Stimulated activated naive CD8-positive, alpha-beta T cell treated with anti-CD3 and anti-CD28 coated beads, Interleukin-15, amount 100 ng/mL, for 72 hours (primary cell): ENCODE measurements around the gene TRIM46.
"Not testable (repeated sequence)": the region's sequence is repeated elsewhere in the genome, so short reads cannot be mapped to it uniquely, and the experiment has no call there.

Source experiments
- ATAC-seq: fragments of 150-1000 bp; cut with Tn5 transposase; 2 replicates; pipeline ENCODE4 v1.10.0; 2021; ENCODE audit warnings: mild to moderate bottlenecking, moderate library complexity
- DNase-seq, 2 donors: peaks; one replicate each; pipeline ENCODE4 v3.0.0; 2021 to 2022
- H3K27ac Mint-ChIP-seq, 2 donors: one replicate each; pipeline ENCODE4 v1.8.0; 2022; ENCODE audit warnings: mild to moderate bottlenecking in 2 of 2, mixed read lengths in 2 of 2, moderate library complexity in 2 of 2
- H3K27me3 Mint-ChIP-seq: one replicate; pipeline ENCODE4 v1.8.0; 2022; ENCODE audit warnings: mixed read lengths
- H3K4me1 Mint-ChIP-seq: one replicate; pipeline ENCODE4 v1.8.0; 2022; ENCODE audit warnings: mild to moderate bottlenecking, mixed read lengths
- H3K4me3 Mint-ChIP-seq, 2 donors: one replicate each; pipeline ENCODE4 v1.8.0; 2022; ENCODE audit warnings: mild to moderate bottlenecking in 2 of 2, mixed read lengths in 2 of 2, moderate library complexity in 1 of 2
- H3K9me3 Mint-ChIP-seq, 2 donors: one replicate each; pipeline ENCODE4 v1.8.0; 2022; ENCODE audit warnings: mixed read lengths in 2 of 2

TRIM46 gene

GRCh38 chr1:155198547-155198906 lies 24.9 kb downstream of the TRIM46 start:
- Mint-ChIP-seq H3K4me1 (peaks cover 31% of the 10 kb centered on the region), H3K27ac (no peak overlapping the region), H3K27me3 (no peaks in the 10 kb centered on the region), H3K4me3 (no peak overlapping the region), H3K9me3 (no peaks in the 10 kb centered on the region)
- DNase-seq (no peak), ATAC-seq (no peak)

DNA sequence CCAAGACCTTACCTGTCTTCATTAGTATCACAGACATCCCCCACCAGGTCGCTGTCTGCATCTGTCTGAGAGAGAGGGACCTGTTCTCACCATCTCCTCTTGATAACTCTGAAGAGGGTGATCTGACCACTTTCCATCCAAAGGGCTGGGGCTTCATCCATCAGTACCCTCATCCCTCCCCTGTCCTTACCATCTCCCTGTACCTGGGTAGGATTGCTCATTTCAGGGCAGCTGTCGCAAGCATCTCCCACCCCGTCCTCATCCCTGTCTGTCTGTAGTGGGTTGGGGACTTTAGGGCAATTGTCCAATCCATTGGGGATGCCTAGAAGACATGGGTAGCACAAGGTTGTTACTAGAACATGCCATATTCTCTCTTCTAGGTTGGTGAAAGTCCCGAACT lies 26.1 kb downstream of the TRIM46 start:
- Mint-ChIP-seq H3K4me1 (peaks cover 18% of the 10 kb centered on the region), H3K4me3 (no peak overlapping the region), H3K27me3 (no peaks in the 10 kb centered on the region), H3K27ac (no peak overlapping the region), H3K9me3 (no peaks in the 10 kb centered on the region)
- ATAC-seq, result no peak
- no peak for DNase-seq

DNA sequence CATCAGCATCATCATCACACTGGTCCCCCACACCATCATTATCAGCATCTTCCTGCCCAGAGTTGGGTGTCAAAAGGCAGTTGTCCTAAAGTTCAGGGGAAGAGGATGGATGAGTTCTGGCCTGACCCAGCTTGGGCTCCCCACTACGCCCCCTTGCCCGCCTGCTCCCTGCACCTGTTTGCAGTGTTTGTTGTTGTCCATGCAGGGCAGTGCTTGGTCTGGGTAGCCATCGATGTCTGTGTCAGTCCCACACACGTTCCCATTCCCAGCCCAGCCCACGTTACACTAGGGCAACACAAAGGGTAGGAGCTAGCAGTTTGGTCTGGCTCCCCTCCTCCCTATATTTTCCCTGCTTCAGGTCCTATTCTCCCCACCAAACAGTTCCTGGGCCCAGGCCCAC lies 27.3 kb downstream of the TRIM46 start:
- ATAC-seq (no peak), DNase-seq (no peak)
- H3K4me1 Mint-ChIP-seq, result peaks cover 8% of the 10 kb centered on the region
- H3K27ac Mint-ChIP-seq, result peak overlapping the region in 1 of 2 donors; percentile 77
- no peak overlapping the region for H3K4me3 Mint-ChIP-seq
- no peaks in the 10 kb centered on the region for H3K27me3 Mint-ChIP-seq
- no peaks in the 10 kb centered on the region for H3K9me3 Mint-ChIP-seq

DNA sequence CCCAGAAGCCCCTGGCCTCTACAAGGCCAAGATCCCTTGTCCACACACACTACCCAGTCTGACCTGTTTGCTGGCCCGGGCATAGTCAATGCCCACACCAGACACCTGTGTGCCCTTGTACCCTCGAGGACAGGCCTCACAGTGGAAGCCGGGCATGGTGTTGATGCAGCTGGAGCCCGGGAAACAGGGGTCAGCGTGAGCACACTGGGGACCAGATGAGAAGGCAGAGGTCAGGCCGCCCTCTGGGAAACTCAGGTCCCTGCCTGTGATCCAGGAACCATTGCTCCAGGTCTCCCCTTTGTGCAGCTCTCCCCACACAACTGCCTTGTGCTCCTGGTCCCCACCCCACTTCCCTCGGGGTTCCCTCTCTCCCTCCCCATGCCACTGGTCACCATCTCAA lies 28.5 kb downstream of the TRIM46 start:
- Mint-ChIP-seq H3K4me1 (peaks cover 7% of the 10 kb centered on the region), H3K27ac (no peak overlapping the region), H3K9me3 (no peaks in the 10 kb centered on the region), H3K27me3 (no peaks in the 10 kb centered on the region), H3K4me3 (no peak overlapping the region)
- no peak for DNase-seq
- no peak for ATAC-seq

- Mint-ChIP-seq H3K4me1 (peaks cover 15% of the 10 kb centered on the region), H3K4me3 (no peak overlapping the region), H3K27me3 (no peaks in the 10 kb centered on the region), H3K27ac (no peak overlapping the region), H3K9me3 (no peaks in the 10 kb centered on the region)
- ATAC-seq (no peak), DNase-seq (no peak)
These were observed 29.3 kb downstream of the TRIM46 start for GRCh38 chr1:155202731-155203515.

DNA sequence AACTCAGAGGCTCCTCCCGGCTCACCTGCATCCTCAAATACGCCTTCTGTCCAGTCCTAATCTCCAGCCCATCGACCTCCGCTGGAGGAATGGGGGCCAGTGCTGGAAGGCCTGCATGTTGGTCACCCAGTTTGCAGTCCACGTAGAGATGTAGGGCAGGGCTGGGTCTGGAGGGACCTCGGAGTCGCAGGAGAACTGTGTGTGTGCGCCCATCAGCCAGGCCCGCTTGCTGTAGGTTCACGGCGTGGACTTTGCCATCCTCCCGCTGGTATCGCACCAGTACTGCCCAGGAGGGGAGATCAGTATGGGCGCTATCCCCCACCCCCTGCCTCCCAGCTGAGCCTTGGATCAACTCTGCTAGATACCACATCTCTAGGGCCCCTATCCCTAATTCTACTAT lies 31.4 kb downstream of the TRIM46 start:
- ATAC-seq (no peak), DNase-seq (no peak)
- H3K9me3 Mint-ChIP-seq, result no peaks in the 10 kb centered on the region
- no peak overlapping the region for H3K27ac Mint-ChIP-seq
- H3K4me1 Mint-ChIP-seq, result peaks cover 32% of the 10 kb centered on the region
- H3K4me3 Mint-ChIP-seq, result no peak overlapping the region
- no peaks in the 10 kb centered on the region for H3K27me3 Mint-ChIP-seq

GRCh38 chr1:155205969-155206593 lies 32.4 kb downstream of the TRIM46 start:
- no peaks in the 10 kb centered on the region for H3K27me3 Mint-ChIP-seq
- no peak for DNase-seq
- peaks cover 41% of the 10 kb centered on the region for H3K4me1 Mint-ChIP-seq
- no peak overlapping the region for H3K27ac Mint-ChIP-seq
- no peaks in the 10 kb centered on the region for H3K9me3 Mint-ChIP-seq
- no peak overlapping the region for H3K4me3 Mint-ChIP-seq
- no peak for ATAC-seq

GRCh38 chr1:155206891-155207805 lies 33.5 kb downstream of the TRIM46 start:
- peak; percentile 59 for ATAC-seq
- no peaks in the 10 kb centered on the region for H3K9me3 Mint-ChIP-seq

GRCh38 chr1:155207806-155208540 lies 34.3 kb downstream of the TRIM46 start, which contains the start of gene THBS3:
THBS3 (minus strand) TSS chr1:155207897; CDS start chr1:155207876, 21 bp downstream.
- no peak for DNase-seq

More at GRCh38 chr1:155206891-155207805, 33.5 kb downstream of the TRIM46 start:
- Mint-ChIP-seq H3K4me1 (peaks cover 47% of the 10 kb centered on the region), H3K27ac (peak overlapping the region; percentile 76 to 86), H3K4me3 (peak overlapping the region; percentile 63 to 69), H3K27me3 (no peaks in the 10 kb centered on the region)
- peak; percentile 88 to 89 for DNase-seq

DNA sequence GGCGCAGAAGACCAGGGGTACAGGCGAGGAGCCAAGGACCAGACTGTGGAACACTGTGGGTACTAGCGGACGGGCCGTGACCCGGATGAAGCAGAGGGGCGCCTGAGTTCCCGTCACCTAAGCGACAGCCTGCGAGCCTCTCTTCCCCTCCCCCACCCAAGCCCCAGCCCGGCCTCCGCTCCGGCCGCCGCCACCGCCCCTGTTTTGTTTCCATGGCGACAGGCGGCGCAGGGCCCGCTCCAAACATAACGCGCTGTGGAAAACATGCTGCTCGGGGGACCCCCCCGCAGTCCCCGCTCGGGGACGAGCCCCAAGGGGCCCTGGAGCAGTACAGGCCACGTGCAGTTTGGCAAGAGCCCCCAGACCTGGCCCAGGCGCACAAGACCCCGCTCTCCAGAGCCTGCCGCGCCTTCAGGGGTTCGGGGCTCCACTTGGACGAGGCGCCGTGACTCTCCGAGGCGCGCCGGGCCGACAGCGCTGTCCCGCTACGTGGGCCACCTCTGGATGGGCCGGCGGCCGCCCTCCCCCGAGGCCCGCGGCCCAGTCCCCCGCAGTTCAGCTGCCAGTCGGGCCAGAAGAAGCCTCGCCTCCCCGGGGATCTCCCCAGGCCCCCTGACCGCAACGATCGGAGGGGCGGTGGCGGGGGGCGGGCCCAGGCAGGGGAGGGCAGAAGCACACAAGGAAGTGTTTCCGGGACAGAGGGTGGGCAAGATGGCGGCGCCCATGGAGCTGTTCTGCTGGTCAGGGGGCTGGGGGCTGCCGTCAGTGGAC lies 35.1 kb downstream of the TRIM46 start, which contains the start of gene MTX1:
Gene MTX1 (plus strand): TSS at position 155 of the 771 bp plus-strand sequence. CDS start 110 bp downstream, at position 265.
- ATAC-seq (peak; percentile 90), DNase-seq (peak; percentile 85 to 92)
- Mint-ChIP-seq H3K4me3 (peak within 1 kb of the TSS; percentile 94 to 99), H3K4me1 (peaks cover 47% of the 10 kb centered on the region), H3K27me3 (no peaks in the 10 kb centered on the region), H3K27ac (peak within 1 kb of the TSS; percentile 97), H3K9me3 (no peaks in the 10 kb centered on the region)

More at GRCh38 chr1:155207806-155208540, 34.3 kb downstream of the TRIM46 start, which contains the start of gene THBS3:
- no peak for ATAC-seq
- Mint-ChIP-seq H3K4me3 (peak within 1 kb of the TSS; percentile 94 to 99), H3K27me3 (no peaks in the 10 kb centered on the region), H3K4me1 (peaks cover 47% of the 10 kb centered on the region), H3K9me3 (no peaks in the 10 kb centered on the region), H3K27ac (peak within 1 kb of the TSS; percentile 97)

GRCh38 chr1:155209312-155209721 lies 35.7 kb downstream of the TRIM46 start:
- H3K27ac Mint-ChIP-seq, result peak overlapping the region; percentile 97
- no peaks in the 10 kb centered on the region for H3K9me3 Mint-ChIP-seq
- ATAC-seq (no peak), DNase-seq (no peak)
- peak overlapping the region; percentile 94 to 99 for H3K4me3 Mint-ChIP-seq
- no peaks in the 10 kb centered on the region for H3K27me3 Mint-ChIP-seq
- H3K4me1 Mint-ChIP-seq, result peaks cover 47% of the 10 kb centered on the region

DNA sequence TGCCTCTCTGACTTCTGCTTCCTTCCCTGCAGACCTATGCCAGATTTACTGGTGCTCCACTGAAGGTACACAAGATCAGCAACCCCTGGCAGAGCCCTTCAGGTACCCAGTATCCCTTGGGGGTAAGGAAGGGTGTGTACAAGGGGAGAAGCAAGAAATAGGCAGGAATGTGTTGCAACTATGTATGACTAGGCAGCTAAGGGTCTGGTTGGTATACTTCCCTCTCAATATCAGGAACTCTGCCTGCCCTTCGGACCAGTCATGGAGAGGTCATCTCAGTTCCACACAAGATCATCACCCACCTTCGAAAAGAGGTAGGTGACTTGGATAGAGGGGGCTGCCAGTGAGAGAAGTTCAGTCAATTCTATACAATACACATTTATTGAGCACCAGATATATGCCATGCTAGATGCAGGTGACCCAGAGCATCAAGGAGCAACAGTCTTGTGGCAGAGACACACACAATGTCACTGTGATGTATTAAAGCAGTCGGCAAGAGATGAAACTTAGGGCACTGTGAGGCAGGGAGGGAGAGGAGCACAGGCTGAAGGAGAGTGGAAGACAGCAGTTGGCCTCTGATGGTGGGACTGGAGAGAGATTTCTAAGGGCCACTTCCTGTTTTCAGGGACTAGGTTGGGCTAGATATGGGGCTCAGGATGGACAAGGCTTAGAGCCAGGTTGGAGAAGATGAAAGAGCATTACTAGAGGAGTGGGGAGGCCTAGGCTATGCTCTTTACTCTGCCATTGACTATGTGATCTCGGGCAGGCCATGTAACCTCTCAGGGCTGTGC lies 36.9 kb downstream of the TRIM46 start:
- DNase-seq (no peak), ATAC-seq (no peak)
- H3K4me1 Mint-ChIP-seq, result peaks cover 47% of the 10 kb centered on the region
- peak overlapping the region in 1 of 2 donors; percentile 63 for H3K27ac Mint-ChIP-seq
- peak overlapping the region in 1 of 2 donors; percentile 94 for H3K4me3 Mint-ChIP-seq
- H3K27me3 Mint-ChIP-seq, result no peaks in the 10 kb centered on the region
- H3K9me3 Mint-ChIP-seq, result no peaks in the 10 kb centered on the region

DNA sequence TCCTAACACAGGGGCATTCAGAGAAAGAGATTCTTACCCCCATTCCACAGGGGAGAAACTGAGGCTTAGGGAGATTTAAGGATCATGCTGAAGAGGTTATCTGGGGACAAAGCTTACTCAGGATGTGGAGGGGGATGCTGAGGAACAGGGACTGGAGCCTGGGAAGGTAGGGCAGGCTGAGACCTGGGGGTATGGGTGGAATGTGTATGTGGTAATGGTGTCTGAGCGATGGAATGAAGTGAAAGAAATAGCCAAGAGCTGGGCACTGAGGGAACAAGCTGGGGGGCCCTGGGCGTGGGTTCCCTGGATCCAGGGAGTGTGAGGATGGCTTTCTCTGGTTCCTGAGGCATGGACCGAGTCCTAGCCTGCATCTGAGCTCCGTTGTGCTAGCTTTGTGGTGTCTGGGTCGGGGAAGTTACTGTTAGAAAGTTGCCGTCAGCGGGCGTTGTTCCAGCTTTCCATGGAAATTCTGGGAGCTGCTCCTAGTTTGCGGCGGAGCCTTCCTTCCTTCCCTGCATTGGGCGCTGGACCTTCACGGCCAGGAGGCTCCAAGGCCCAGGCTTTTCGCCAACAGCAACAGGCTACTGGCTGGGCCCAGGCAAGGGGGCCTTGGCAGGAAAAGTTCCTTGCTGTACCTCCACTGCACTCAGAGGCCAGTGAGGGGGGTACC lies 37.9 kb downstream of the TRIM46 start:
- not testable (repeated sequence) for H3K27me3 Mint-ChIP-seq, H3K4me3 Mint-ChIP-seq, DNase-seq, H3K9me3 Mint-ChIP-seq, ATAC-seq
- peak overlapping the region; percentile 85 to 89 for H3K27ac Mint-ChIP-seq
- peaks cover 47% of the 10 kb centered on the region for H3K4me1 Mint-ChIP-seq
